Right cardiac atrium (tissue), 5 donors: ENCODE data around the gene COBL. TPM values are rescaled to one million over a fixed set of nuclear protein-coding genes. Genes with fewer than 3 reads are reported as not detected.

Source experiments
- ATAC-seq, 2 donors: fragments of 200-7000 bp; cut with Tn5 transposase; one replicate each; pipeline versions ENCODE4 v1.8.0 to v1.9.1; 2020; ENCODE audit warnings: moderate library complexity in 2 of 2, mild to moderate bottlenecking in 1 of 2
- DNase-seq, 3 donors: peaks; one replicate each; pipeline ENCODE4 v3.0.0-alpha.2; 2020
- H3K27ac ChIP-seq: one replicate; pipeline ENCODE4 v1.5.1; 2013; ENCODE audit warnings: mild to moderate bottlenecking, low read length, control low read depth, moderate library complexity
- H3K27me3 ChIP-seq: one replicate; pipeline ENCODE4 v1.6.1; 2013; ENCODE audit not compliant: control insufficient read depth, insufficient read depth
- H3K4me1 ChIP-seq: one replicate; pipeline ENCODE4 v1.6.1; 2013; ENCODE audit warnings: low read length; ENCODE audit not compliant: control insufficient read depth, insufficient read depth
- H3K4me3 ChIP-seq: one replicate; pipeline ENCODE4 v1.5.1; 2013; ENCODE audit warnings: low read length, control low read depth
- H3K9me3 ChIP-seq: one replicate; pipeline ENCODE4 v1.6.1; 2013; ENCODE audit warnings: low read length; ENCODE audit not compliant: control insufficient read depth
- WGBS: extraction: QIAGEN DNeasy Blood & Tissue Kit; methylation state at CpG from one replicate; pipeline ENCODE4 v1.1.7; 2013; 5-methylcytosine and 5-hydroxymethylcytosine counted together
- intact Hi-C, 4 donors: fragments of 100-400 bp; cut with DNase I; formaldehyde crosslinking; loops; one replicate each; pipeline versions ENCODE4 v1.11.0 to v1.14.0; 2022 to 2023
- polyA plus RNA-seq: library from polyadenylated mRNA; stranded (reverse); fragments of 200-250 nt; gene quantifications from one replicate; pipeline ENCODE4 v1.2.3, GENCODE V29; 2013
- total RNA-seq, 4 donors: library from RNA; stranded (reverse); fragmentation: NEBNext Ultra II Directional; extraction: Animal tissue kit (Norgen Biotek cat#: 25700); gene quantifications; one replicate each; pipeline ENCODE4 v1.2.1, GENCODE V29; 2021
- donor health status: healthy with polysubstance abuse.
- donor health status: DM: no; HTN: yes; CAD: no.
- donor health status: DM: no; HTN: no; CAD: no.
- donor health status: DM: no; HTN: yes; CAD: no; lungs with severe emphysema.
- donor health status: DM: yes; HTN: yes; CAD: no.

The COBL gene
- total and polyA plus RNA-seq, 5 donors, result 27.0 to 56.5 (median 53.3) TPM

DNA sequence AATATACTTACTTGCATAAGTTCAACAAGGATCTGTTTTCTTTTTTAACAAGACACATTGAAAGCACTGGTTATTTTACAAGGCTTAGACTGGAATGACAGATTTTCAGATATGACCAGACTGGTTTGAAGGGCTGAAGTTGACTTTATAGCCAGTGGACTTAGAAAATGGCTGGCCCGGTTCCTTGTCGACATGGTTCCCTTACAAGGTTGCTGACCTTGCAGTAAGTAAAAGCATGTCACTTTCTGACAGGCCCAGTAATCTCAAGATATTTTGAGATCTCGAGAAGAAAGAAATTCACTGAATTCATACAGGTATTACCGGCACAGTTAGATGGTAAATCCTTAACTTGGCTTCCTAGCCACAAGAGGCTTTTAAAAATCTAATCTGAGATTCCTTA lies 136.5 kb downstream of the COBL start:
- Histone ChIP-seq H3K4me3 (no peak overlapping the region), H3K27me3 (no peaks in the 10 kb centered on the region), H3K27ac (no peak overlapping the region), H3K9me3 (no peaks in the 10 kb centered on the region), H3K4me1 (peaks cover 2% of the 10 kb centered on the region)
- WGBS, result 85% methylated on average over 4 of the region's 4 CpGs
- ATAC-seq, result no peak
- DNase-seq, result no peak
- intact Hi-C loops, result no loop called here

DNA sequence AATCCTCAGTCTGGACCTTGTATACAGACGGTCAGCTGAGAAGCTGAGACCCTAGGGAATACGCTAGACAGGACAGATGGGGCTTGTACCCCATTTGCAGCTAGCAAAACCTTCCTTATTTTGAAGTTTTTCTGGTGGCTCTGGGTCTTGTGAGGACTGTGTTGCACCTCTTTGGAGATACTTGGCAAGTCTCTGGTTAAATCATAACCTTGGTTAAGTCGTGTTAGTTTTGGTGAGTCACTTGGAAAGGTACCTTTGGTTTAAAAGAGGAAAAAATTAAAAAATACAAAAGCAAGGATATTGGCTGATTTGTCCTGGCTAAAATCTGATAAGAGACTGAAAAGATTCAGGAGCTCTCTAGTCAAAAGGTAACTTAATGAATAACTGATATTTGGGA lies 140.6 kb downstream of the COBL start:
- H3K9me3 ChIP-seq, result no peaks in the 10 kb centered on the region
- DNase-seq, result no peak
- no peak overlapping the region for H3K4me3 ChIP-seq
- ATAC-seq, result no peak
- no peaks in the 10 kb centered on the region for H3K27me3 ChIP-seq
- 33% methylated on average over 3 of the region's 3 CpGs for WGBS
- H3K4me1 ChIP-seq, result no peaks in the 10 kb centered on the region
- H3K27ac ChIP-seq, result no peak overlapping the region
- intact Hi-C loops, result no loop called here

DNA sequence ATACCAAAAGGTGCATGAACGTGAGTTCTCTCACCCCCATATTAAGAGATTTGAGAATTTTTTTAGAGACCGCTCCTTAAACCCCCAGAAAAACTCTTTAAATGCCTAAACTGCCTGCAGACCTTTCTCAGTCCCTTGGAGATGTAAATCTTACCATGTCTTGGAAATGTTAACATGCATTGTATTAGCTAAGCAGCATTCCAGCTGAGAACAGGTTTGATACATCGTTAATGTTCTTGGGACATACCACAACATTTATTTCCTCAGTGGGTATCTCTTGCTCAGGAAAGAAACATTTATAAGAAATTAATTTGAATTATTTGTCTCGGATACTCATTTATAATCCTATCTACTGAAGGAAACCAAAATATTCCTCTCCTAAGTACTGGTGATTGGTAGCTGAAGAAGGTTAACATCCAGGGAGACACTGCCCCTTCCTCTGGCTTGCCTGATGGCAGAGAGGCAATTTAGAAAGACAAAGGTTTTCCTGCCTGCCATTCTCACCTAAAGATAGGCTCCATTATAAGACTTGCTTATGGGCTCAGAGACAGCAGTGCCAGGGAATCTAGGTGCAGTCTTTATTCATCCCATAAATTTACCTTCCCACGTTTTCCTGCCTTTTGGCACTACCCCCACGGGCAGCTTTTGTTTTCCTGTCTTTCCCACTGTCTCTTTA lies 141.2 kb downstream of the COBL start:
- no peaks in the 10 kb centered on the region for H3K27me3 ChIP-seq
- no peak overlapping the region for H3K27ac ChIP-seq
- H3K4me3 ChIP-seq, result no peak overlapping the region
- H3K9me3 ChIP-seq, result no peaks in the 10 kb centered on the region
- H3K4me1 ChIP-seq, result no peaks in the 10 kb centered on the region
- DNase-seq, result no peak
- ATAC-seq, result no peak
- intact Hi-C loops, result no loop called here
- 58% methylated on average over 6 of the region's 6 CpGs for WGBS

DNA sequence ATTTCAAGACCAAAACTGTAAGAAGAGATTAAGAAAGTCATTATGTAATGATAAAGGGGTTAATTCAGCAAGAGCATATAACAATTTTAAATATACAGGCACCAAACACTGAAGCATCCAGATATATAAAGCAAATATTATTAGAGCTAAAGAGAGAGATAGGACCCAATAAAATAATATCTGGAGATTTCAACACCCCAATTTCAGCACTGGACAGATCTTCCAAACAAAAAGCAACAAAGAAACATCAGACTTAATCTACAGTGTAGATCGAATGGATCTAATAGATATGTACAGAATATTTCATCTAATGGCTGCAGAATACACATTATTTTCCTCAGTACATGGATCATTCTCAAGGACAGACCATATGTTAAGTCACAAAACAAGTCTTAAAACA lies 151.3 kb downstream of the COBL start:
- no peaks in the 10 kb centered on the region for H3K27me3 ChIP-seq
- H3K27ac ChIP-seq, result no peak overlapping the region
- 85% methylated on average over 1 of the region's 1 CpG for WGBS
- no peak for DNase-seq
- H3K9me3 ChIP-seq, result no peaks in the 10 kb centered on the region
- no peak for ATAC-seq
- intact Hi-C loops, result loop anchor here in 1 of 4 donors (10.0 kb wide), 2 partner anchors 199 to 701 kb away; no protein-coding TSS in a partner anchor
- no peak overlapping the region for H3K4me3 ChIP-seq
- H3K4me1 ChIP-seq, result no peaks in the 10 kb centered on the region

DNA sequence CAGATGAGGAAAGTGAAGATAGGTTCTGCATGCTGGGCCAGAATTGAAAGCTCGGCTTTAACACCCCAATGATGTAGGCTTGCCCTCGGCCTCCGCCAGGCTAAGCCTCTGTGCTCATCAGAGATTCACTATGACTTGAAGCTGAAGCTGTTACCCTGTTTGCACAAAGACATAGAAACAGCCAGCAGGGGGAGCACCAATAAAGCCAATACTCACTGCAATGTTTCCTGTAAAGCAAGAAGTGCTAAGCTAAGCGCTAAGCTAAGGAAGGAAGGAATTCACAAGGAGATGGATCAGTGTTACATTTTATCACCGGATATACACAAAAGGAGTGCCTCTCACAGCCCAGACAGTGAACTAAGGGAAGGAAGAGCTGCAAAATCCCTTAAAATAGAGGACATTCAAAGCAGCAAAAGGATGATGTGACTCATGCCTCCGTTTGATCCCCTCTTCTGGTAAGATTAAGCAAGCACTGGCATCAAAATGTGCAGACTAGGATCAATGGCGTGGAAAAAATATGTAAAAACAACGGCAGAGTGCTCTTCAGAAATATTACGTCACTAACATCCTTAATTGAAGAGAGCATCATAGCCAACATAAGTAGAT lies 153.8 kb downstream of the COBL start:
- intact Hi-C loops, result loop anchor here (2.0 to 10.0 kb wide), 5 partner anchors 202 to 698 kb away; no protein-coding TSS in a partner anchor
- Histone ChIP-seq H3K4me3 (no peak overlapping the region), H3K27me3 (no peaks in the 10 kb centered on the region), H3K4me1 (no peaks in the 10 kb centered on the region), H3K27ac (no peak overlapping the region), H3K9me3 (no peaks in the 10 kb centered on the region)
- ATAC-seq, result peak; percentile 87 to 90
- WGBS, result 19% methylated on average over 9 of the region's 9 CpGs
- peak; percentile 56 to 61 (median 60) for DNase-seq

DNA sequence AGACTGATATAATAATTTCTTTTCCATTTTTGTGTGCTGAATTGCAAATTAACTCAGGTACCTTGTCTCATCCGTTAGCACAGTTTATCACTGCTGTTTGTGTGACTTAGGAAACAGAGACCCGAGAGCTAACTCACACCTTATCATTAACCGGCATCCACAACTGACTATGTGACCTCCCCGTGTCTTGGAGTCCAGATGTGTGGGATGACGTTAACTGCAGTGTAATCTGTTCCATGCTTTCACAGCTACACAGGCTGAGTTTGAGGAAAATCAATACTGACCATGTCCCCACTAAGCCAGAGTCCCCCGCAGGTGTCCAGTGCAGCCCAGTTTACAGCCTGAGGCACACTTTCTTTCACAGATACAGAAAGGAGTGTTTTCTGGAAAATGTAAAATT lies 154.7 kb downstream of the COBL start:
- no peaks in the 10 kb centered on the region for H3K4me1 ChIP-seq
- no peak overlapping the region for H3K27ac ChIP-seq
- intact Hi-C loops, result loop anchor here (2.0 to 10.0 kb wide), 5 partner anchors 203 to 697 kb away; no protein-coding TSS in a partner anchor
- H3K27me3 ChIP-seq, result no peaks in the 10 kb centered on the region
- ATAC-seq (no peak), DNase-seq (no peak)
- no peaks in the 10 kb centered on the region for H3K9me3 ChIP-seq
- WGBS, result 88% methylated on average over 6 of the region's 6 CpGs
- no peak overlapping the region for H3K4me3 ChIP-seq

DNA sequence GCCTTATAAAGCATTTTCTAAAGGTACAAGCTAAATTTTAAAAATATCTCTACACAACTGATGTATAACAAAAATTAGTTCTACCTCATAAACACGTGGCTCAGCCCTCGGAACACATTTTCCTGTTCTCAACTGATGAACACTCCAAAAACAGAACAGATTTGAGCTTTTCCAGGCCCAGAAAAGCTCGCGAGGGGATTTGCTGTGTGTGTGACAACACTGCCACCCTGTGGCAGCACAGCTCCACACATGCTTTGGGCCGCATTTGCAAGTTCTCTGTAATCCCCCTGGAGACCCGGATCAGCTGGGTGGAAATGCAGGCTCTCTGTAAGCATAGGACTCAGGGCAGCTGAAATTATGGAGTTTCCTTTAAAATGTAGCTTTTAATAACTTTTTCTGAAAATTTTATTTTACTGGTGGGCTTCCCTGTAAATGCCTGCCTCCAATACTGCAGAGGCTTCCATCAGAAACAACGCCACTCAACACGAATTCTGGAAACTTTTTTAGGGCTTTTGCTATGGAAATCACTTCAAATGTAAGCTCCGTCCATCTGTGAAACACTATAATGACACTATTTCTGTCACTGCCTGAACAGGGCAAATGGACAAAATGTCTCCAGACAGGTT lies 155.5 kb downstream of the COBL start:
- ATAC-seq (peak; percentile 63 to 79), DNase-seq (peak; percentile 67 to 84 (median 75))
- WGBS, result 24% methylated on average over 9 of the region's 9 CpGs
- H3K27me3 ChIP-seq, result no peaks in the 10 kb centered on the region
- H3K4me1 ChIP-seq, result no peaks in the 10 kb centered on the region
- H3K4me3 ChIP-seq, result no peak overlapping the region
- H3K27ac ChIP-seq, result no peak overlapping the region
- intact Hi-C loops, result loop anchor here (5.0 to 10.0 kb wide), 4 partner anchors 204 to 696 kb away; no protein-coding TSS in a partner anchor
- no peaks in the 10 kb centered on the region for H3K9me3 ChIP-seq

DNA sequence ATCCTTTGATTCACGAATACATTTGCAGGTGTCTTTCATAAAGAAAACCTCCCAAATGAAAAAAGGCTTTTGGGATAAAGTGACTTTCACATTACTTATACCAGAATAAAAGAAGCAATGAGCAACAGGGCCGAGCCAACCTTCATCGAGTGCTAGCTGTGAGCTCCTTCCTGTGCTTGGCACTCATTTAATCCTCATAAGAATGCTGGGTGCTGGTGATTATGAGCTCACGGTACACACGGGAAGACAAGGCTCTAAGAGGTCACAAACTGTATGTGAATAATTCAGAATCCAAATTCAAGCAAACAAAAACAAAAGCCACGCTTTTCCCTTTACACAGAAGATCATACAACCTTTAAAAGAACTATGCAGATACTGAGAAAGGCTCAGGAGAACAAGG lies 156.2 kb downstream of the COBL start:
- Histone ChIP-seq H3K4me3 (no peak overlapping the region), H3K4me1 (no peaks in the 10 kb centered on the region), H3K27ac (no peak overlapping the region), H3K9me3 (no peaks in the 10 kb centered on the region), H3K27me3 (no peaks in the 10 kb centered on the region)
- no peak for ATAC-seq
- intact Hi-C loops, result loop anchor here (5.0 to 10.0 kb wide), 4 partner anchors 204 to 696 kb away; no protein-coding TSS in a partner anchor
- WGBS, result 66% methylated on average over 6 of the region's 6 CpGs
- no peak for DNase-seq

DNA sequence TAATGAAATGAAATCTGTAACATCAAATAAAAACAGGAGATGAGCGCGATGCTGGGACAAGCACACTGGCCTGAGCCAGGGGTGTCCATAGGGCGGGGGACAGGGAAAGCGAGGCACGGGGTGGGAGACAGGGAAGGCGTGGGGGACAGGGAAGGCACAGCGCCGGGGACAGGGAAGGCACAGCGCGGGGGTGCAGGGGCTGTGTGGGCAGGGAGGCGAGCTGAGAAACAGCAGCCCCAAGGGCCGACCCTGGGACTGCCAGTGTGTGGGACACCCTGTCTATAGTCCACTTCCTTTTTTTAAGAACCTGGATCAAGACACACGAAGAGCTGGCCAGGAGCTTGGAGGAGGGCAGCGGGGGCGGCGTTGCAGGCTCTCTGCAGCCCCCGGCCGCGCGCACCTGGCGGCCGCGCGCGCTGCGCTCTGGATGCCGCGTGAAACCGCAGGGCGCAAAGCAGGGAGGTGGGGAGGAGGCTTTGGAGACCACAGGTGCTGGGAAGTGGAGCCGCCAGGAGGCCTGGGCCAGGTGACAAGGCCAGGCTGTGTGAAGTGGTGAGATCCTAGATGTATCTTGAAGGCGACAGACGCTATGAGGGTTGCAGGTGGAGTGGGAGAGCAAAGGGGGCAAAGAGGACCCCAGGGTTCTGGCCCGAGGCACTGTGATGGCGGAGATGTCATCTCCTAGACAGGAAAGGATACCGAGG lies 157.7 kb downstream of the COBL start:
- intact Hi-C loops, result loop anchor here in 2 of 4 donors (10.0 kb wide), 2 partner anchors 474 to 544 kb away; no protein-coding TSS in a partner anchor
- no peaks in the 10 kb centered on the region for H3K27me3 ChIP-seq
- H3K4me1 ChIP-seq, result no peaks in the 10 kb centered on the region
- no peak overlapping the region for H3K4me3 ChIP-seq
- WGBS, result 77% methylated on average over 36 of the region's 36 CpGs
- DNase-seq, result peak in 1 of 3 donors; percentile 46
- H3K9me3 ChIP-seq, result no peaks in the 10 kb centered on the region
- no peak for ATAC-seq
- H3K27ac ChIP-seq, result no peak overlapping the region

DNA sequence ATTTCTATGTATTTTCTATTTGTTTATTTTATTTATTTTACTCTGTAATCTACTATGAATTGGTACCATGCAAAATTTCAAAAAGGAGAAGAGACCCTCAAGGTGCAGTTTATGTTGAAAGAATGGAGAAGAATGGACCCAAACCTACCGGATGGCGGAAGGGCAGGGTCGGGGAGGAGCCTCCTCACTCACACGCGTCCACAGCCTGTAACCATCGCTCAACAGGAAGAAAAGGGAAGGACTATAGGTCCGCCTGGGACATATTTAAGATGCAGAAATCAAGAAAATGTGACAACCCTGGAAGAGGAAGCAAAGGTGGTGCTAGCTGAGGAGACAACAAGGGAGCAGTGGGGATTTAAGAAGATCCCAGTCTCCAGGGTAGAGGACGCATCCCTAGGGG lies 158.4 kb downstream of the COBL start:
- no peak overlapping the region for H3K27ac ChIP-seq
- ATAC-seq (no peak), DNase-seq (no peak)
- H3K9me3 ChIP-seq, result no peaks in the 10 kb centered on the region
- WGBS, result 60% methylated on average over 8 of the region's 8 CpGs
- H3K4me3 ChIP-seq, result no peak overlapping the region
- no peaks in the 10 kb centered on the region for H3K27me3 ChIP-seq
- H3K4me1 ChIP-seq, result no peaks in the 10 kb centered on the region
- intact Hi-C loops, result loop anchor here in 2 of 4 donors (10.0 kb wide), 2 partner anchors 473 to 543 kb away; no protein-coding TSS in a partner anchor
